ENCODE results near the gene FRS2.

FRS2 gene

GRCh38 chr12:69470189-69471075 is at the start of gene FRS2:
TSS of gene FRS2 (plus strand) at chr12:69470388. CDS start at chr12:69569031, 98,643 bp downstream.
- H3K4me1 ChIP-seq (ENCODE audit: control insufficient read depth, insufficient read depth, low read length), result peaks cover 2% of the 10 kb centered on the region; the same call in 1 of the 2 replicates
- peak within 1 kb of the TSS; percentile 99 for H3K4me3 ChIP-seq (ENCODE audit: low read length)

GRCh38 chr12:69421548-69421947 is 48.6 kb upstream of the FRS2 start:
- no peaks in the 10 kb centered on the region for H3K9me3 ChIP-seq (ENCODE audit: control insufficient read depth, insufficient read depth, low read length)
- no peaks in the 10 kb centered on the region for H3K4me1 ChIP-seq (ENCODE audit: control insufficient read depth, insufficient read depth, low read length)
- H3K36me3 ChIP-seq (ENCODE audit: control insufficient read depth, insufficient read depth, low read length), result no peaks in the 10 kb centered on the region
- no peak overlapping the region for H3K27ac ChIP-seq (ENCODE audit: low read length)
- no peak for DNase-seq (ENCODE audit: low read depth, low spot score)
- H3K27me3 ChIP-seq (ENCODE audit: control insufficient read depth, insufficient read depth, low read length), result no peaks in the 10 kb centered on the region
- no peak overlapping the region for H3K4me3 ChIP-seq (ENCODE audit: low read length)
- no CpG with 5 or more reads among the region's 3 CpGs for WGBS (ENCODE audit: insufficient coverage, insufficient read length)

More at GRCh38 chr12:69470189-69471075, at the start of gene FRS2:
- peak; percentile 70 for DNase-seq (ENCODE audit: low read depth, low spot score)
- no CpG with 5 or more reads among the region's 68 CpGs for WGBS (ENCODE audit: insufficient coverage, insufficient read length)
- Histone ChIP-seq H3K9me3 (ENCODE audit: control insufficient read depth, insufficient read depth, low read length) (no peaks in the 10 kb centered on the region), H3K27ac (ENCODE audit: low read length) (no peak within 1 kb of the TSS), H3K36me3 (ENCODE audit: control insufficient read depth, insufficient read depth, low read length) (no peaks in the 10 kb centered on the region; the same call in 1 of the 2 replicates), H3K27me3 (ENCODE audit: control insufficient read depth, insufficient read depth, low read length) (no peaks in the 10 kb centered on the region)

GRCh38 chr12:69423037-69423905 is 46.9 kb upstream of the FRS2 start:
- Histone ChIP-seq H3K27ac (ENCODE audit: low read length) (no peak overlapping the region), H3K4me1 (ENCODE audit: control insufficient read depth, insufficient read depth, low read length) (no peaks in the 10 kb centered on the region), H3K27me3 (ENCODE audit: control insufficient read depth, insufficient read depth, low read length) (no peaks in the 10 kb centered on the region), H3K9me3 (ENCODE audit: control insufficient read depth, insufficient read depth, low read length) (no peaks in the 10 kb centered on the region), H3K36me3 (ENCODE audit: control insufficient read depth, insufficient read depth, low read length) (no peaks in the 10 kb centered on the region), H3K4me3 (ENCODE audit: low read length) (no peak overlapping the region)
- no CpG with 5 or more reads among the region's 5 CpGs for WGBS (ENCODE audit: insufficient coverage, insufficient read length)
- no peak for DNase-seq (ENCODE audit: low read depth, low spot score)

GRCh38 chr12:69425417-69425816 is 44.8 kb upstream of the FRS2 start:
- Histone ChIP-seq H3K27me3 (ENCODE audit: control insufficient read depth, insufficient read depth, low read length) (no peaks in the 10 kb centered on the region), H3K4me1 (ENCODE audit: control insufficient read depth, insufficient read depth, low read length) (no peaks in the 10 kb centered on the region), H3K4me3 (ENCODE audit: low read length) (no peak overlapping the region), H3K36me3 (ENCODE audit: control insufficient read depth, insufficient read depth, low read length) (no peaks in the 10 kb centered on the region), H3K9me3 (ENCODE audit: control insufficient read depth, insufficient read depth, low read length) (no peaks in the 10 kb centered on the region), H3K27ac (ENCODE audit: low read length) (no peak overlapping the region)
- DNase-seq (ENCODE audit: low read depth, low spot score), result no peak
- WGBS (ENCODE audit: insufficient coverage, insufficient read length), result no CpG with 5 or more reads among the region's 3 CpGs

- no peaks in the 10 kb centered on the region for H3K36me3 ChIP-seq (ENCODE audit: control insufficient read depth, insufficient read depth, low read length)
- H3K27ac ChIP-seq (ENCODE audit: low read length), result no peak overlapping the region
- H3K9me3 ChIP-seq (ENCODE audit: control insufficient read depth, insufficient read depth, low read length), result no peaks in the 10 kb centered on the region
- no peak for DNase-seq (ENCODE audit: low read depth, low spot score)
- no CpG with 5 or more reads among the region's 7 CpGs for WGBS (ENCODE audit: insufficient coverage, insufficient read length)
- peaks cover 1% of the 10 kb centered on the region; the same call in 1 of the 2 replicates for H3K4me1 ChIP-seq (ENCODE audit: control insufficient read depth, insufficient read depth, low read length)
- H3K4me3 ChIP-seq (ENCODE audit: low read length), result no peak overlapping the region
- H3K27me3 ChIP-seq (ENCODE audit: control insufficient read depth, insufficient read depth, low read length), result no peaks in the 10 kb centered on the region
Measured at GRCh38 chr12:69428351-69429073, 41.7 kb upstream of the FRS2 start.

GRCh38 chr12:69430942-69431590 is 39.1 kb upstream of the FRS2 start:
- WGBS (ENCODE audit: insufficient coverage, insufficient read length), result no CpG with 5 or more reads among the region's 8 CpGs
- Histone ChIP-seq H3K27me3 (ENCODE audit: control insufficient read depth, insufficient read depth, low read length) (no peaks in the 10 kb centered on the region), H3K27ac (ENCODE audit: low read length) (no peak overlapping the region), H3K4me1 (ENCODE audit: control insufficient read depth, insufficient read depth, low read length) (peaks cover 1% of the 10 kb centered on the region; the same call in 1 of the 2 replicates), H3K9me3 (ENCODE audit: control insufficient read depth, insufficient read depth, low read length) (no peaks in the 10 kb centered on the region; the same call in 1 of the 2 replicates), H3K36me3 (ENCODE audit: control insufficient read depth, insufficient read depth, low read length) (no peaks in the 10 kb centered on the region), H3K4me3 (ENCODE audit: low read length) (no peak overlapping the region)
- DNase-seq (ENCODE audit: low read depth, low spot score), result no peak

GRCh38 chr12:69431591-69432222 is 38.5 kb upstream of the FRS2 start:
- Histone ChIP-seq H3K4me1 (ENCODE audit: control insufficient read depth, insufficient read depth, low read length) (peaks cover 1% of the 10 kb centered on the region; the same call in 1 of the 2 replicates), H3K27me3 (ENCODE audit: control insufficient read depth, insufficient read depth, low read length) (no peaks in the 10 kb centered on the region), H3K27ac (ENCODE audit: low read length) (no peak overlapping the region), H3K9me3 (ENCODE audit: control insufficient read depth, insufficient read depth, low read length) (no peaks in the 10 kb centered on the region; the same call in 1 of the 2 replicates), H3K4me3 (ENCODE audit: low read length) (no peak overlapping the region), H3K36me3 (ENCODE audit: control insufficient read depth, insufficient read depth, low read length) (no peaks in the 10 kb centered on the region)
- WGBS (ENCODE audit: insufficient coverage, insufficient read length), result no CpG with 5 or more reads among the region's 8 CpGs
- DNase-seq (ENCODE audit: low read depth, low spot score), result no peak

GRCh38 chr12:69433653-69434052 is 36.5 kb upstream of the FRS2 start:
- Histone ChIP-seq H3K4me3 (ENCODE audit: low read length) (no peak overlapping the region), H3K36me3 (ENCODE audit: control insufficient read depth, insufficient read depth, low read length) (no peaks in the 10 kb centered on the region), H3K27me3 (ENCODE audit: control insufficient read depth, insufficient read depth, low read length) (no peaks in the 10 kb centered on the region), H3K9me3 (ENCODE audit: control insufficient read depth, insufficient read depth, low read length) (no peaks in the 10 kb centered on the region; the same call in 1 of the 2 replicates), H3K4me1 (ENCODE audit: control insufficient read depth, insufficient read depth, low read length) (peaks cover 1% of the 10 kb centered on the region; the same call in 1 of the 2 replicates), H3K27ac (ENCODE audit: low read length) (no peak overlapping the region)
- DNase-seq (ENCODE audit: low read depth, low spot score), result no peak
- no CpG with 5 or more reads among the region's 3 CpGs for WGBS (ENCODE audit: insufficient coverage, insufficient read length)

- Histone ChIP-seq H3K4me3 (ENCODE audit: low read length) (no peak overlapping the region), H3K9me3 (ENCODE audit: control insufficient read depth, insufficient read depth, low read length) (no peaks in the 10 kb centered on the region; the same call in 1 of the 2 replicates), H3K36me3 (ENCODE audit: control insufficient read depth, insufficient read depth, low read length) (no peaks in the 10 kb centered on the region), H3K27me3 (ENCODE audit: control insufficient read depth, insufficient read depth, low read length) (no peaks in the 10 kb centered on the region), H3K27ac (ENCODE audit: low read length) (no peak overlapping the region), H3K4me1 (ENCODE audit: control insufficient read depth, insufficient read depth, low read length) (peaks cover 1% of the 10 kb centered on the region; the same call in 1 of the 2 replicates)
- no CpG with 5 or more reads among the region's 1 CpG for WGBS (ENCODE audit: insufficient coverage, insufficient read length)
- no peak for DNase-seq (ENCODE audit: low read depth, low spot score)
Measured at GRCh38 chr12:69435644-69436043, 34.5 kb upstream of the FRS2 start.
